GM23248 (cell line): ENCODE measurements around the gene IFNGR1. TPM values are rescaled to one million over a fixed set of nuclear protein-coding genes. Genes with fewer than 3 reads are reported as not detected.
A peak's percentile ranks its signal among the peaks of the same experiment; 100 is the strongest.

ENCODE experiments used
- DNase-seq: peaks from one replicate; pipeline ENCODE4 v3.0.0-alpha.2; 2015
- H2AFZ ChIP-seq: fragments of 200-600 bp; sonication (generic); 2 replicates; pipeline ENCODE4 v1.6.1; 2016; ENCODE audit warnings: antibody characterized with exemption
- H3F3A ChIP-seq: fragments of 200-600 bp; sonication (generic); 2 replicates; pipeline ENCODE4 v1.6.1; 2016; ENCODE audit warnings: mild to moderate bottlenecking, antibody characterized with exemption, mixed run types; ENCODE audit not compliant: insufficient read depth
- H3K27ac ChIP-seq: fragments of 200-600 bp; sonication (generic); 2 replicates; pipeline ENCODE4 v1.5.1; 2016; ENCODE audit warnings: mild to moderate bottlenecking
- H3K27me3 ChIP-seq: fragments of 200-600 bp; sonication (generic); replicated peaks from 2 replicates; pipeline ENCODE4 v1.6.1; 2016; ENCODE audit warnings: mild to moderate bottlenecking; ENCODE audit not compliant: insufficient read depth
- H3K36me3 ChIP-seq: fragments of 200-600 bp; sonication (generic); 2 replicates; pipeline ENCODE4 v1.6.1; 2016; ENCODE audit warnings: low read depth, mild to moderate bottlenecking
- H3K4me1 ChIP-seq: fragments of 200-600 bp; sonication (generic); 2 replicates; pipeline ENCODE4 v1.6.1; 2016; ENCODE audit warnings: mild to moderate bottlenecking; ENCODE audit not compliant: insufficient read depth
- H3K4me2 ChIP-seq: fragments of 200-600 bp; sonication (generic); one replicate; pipeline ENCODE4 v1.6.1; 2016; ENCODE audit warnings: mild to moderate bottlenecking; ENCODE audit not compliant: unreplicated experiment
- H3K4me3 ChIP-seq: fragments of 200-600 bp; sonication (generic); 2 replicates; pipeline ENCODE4 v1.5.1; 2016; ENCODE audit warnings: mild to moderate bottlenecking
- H3K79me2 ChIP-seq: fragments of 200-600 bp; sonication (generic); 2 replicates; pipeline ENCODE4 v1.6.1; 2016; ENCODE audit warnings: mild to moderate bottlenecking; ENCODE audit not compliant: insufficient read depth
- H3K9ac ChIP-seq: fragments of 200-600 bp; sonication (generic); 2 replicates; pipeline ENCODE4 v1.6.1; 2016; ENCODE audit warnings: mild to moderate bottlenecking
- H3K9me2 ChIP-seq: fragments of 200-600 bp; sonication (generic); 2 replicates; pipeline ENCODE4 v1.6.1; 2016; ENCODE audit warnings: mixed run types, mild to moderate bottlenecking, moderate library complexity; ENCODE audit not compliant: insufficient read depth
- H3K9me3 ChIP-seq: fragments of 200-600 bp; sonication (generic); one replicate; pipeline ENCODE4 v1.6.1; 2017; ENCODE audit warnings: low read depth
- H4K20me1 ChIP-seq: fragments of 200-600 bp; sonication (generic); 2 replicates; pipeline ENCODE4 v1.6.0; 2016; ENCODE audit not compliant: insufficient read depth
- EZH2 ChIP-seq: fragments of 200-600 bp; sonication (generic); IDR thresholded peaks from 2 replicates; pipeline ENCODE4 v1.6.1; 2018; ENCODE audit warnings: antibody characterized with exemption, mild to moderate bottlenecking; ENCODE audit not compliant: insufficient read depth, poor library complexity, severe bottlenecking
- EZH2phosphoT487 ChIP-seq: fragments of 200-600 bp; sonication (generic); IDR thresholded peaks from 2 replicates; pipeline ENCODE4 v1.6.1; 2018; ENCODE audit warnings: antibody characterized with exemption, moderate library complexity, mild to moderate bottlenecking, low read depth; ENCODE audit not compliant: insufficient read depth
- WGBS, 2 experiments: methylation state at CpG; one replicate each; pipeline ENCODE4 v1.1.6; 2015 to 2017; ENCODE audit warnings: low lambda C conversion rate in 2 of 2, low coverage in 1 of 2; ENCODE audit errors: missing lambda C conversion rate in 2 of 2; 5-methylcytosine and 5-hydroxymethylcytosine counted together
- in situ Hi-C: fragments of 300-500 bp; cut with MboI; formaldehyde crosslinking; loops from 2 replicates; pipeline ENCODE4 v1.15.0; 2020
- polyA plus RNA-seq: library from polyadenylated mRNA; unstranded; fragments of >200 nt; fragmentation: Nextera tagmentation; extraction: Ambion mirVana; gene quantifications from 2 replicates; pipeline ENCODE4 v1.2.1, GENCODE V29; 2016
- total RNA-seq: library from RNA; depleted of rRNA; stranded (reverse); fragments of >200 nt; shearing (Covaris generic); gene quantifications from 2 replicates; pipeline ENCODE4 v1.2.3, GENCODE V29; 2014

Gene IFNGR1
- total and polyA plus RNA-seq, 2 experiments from 2014 or later = 58.8 to 61.6 TPM

GRCh38 chr6:137166247-137167098 is 52.7 kb downstream of the IFNGR1 start:
- Histone ChIP-seq H2AFZ (no peak overlapping the region), H3K27me3 (peaks cover 6% of the 10 kb centered on the region; the same call in 1 of the 2 replicates), H3K9me2 (no peaks in the 10 kb centered on the region), H3F3A (no peaks in the 10 kb centered on the region), H4K20me1 (no peaks in the 10 kb centered on the region), H3K9me3 (no peaks in the 10 kb centered on the region), H3K79me2 (no peaks in the 10 kb centered on the region), H3K4me3 (no peak overlapping the region), H3K36me3 (no peaks in the 10 kb centered on the region), H3K4me2 (no peak overlapping the region), H3K4me1 (no peaks in the 10 kb centered on the region), H3K9ac (no peak overlapping the region), H3K27ac (no peak overlapping the region)
- no peak for TF ChIP-seq EZH2phosphoT487
- no peak for TF ChIP-seq EZH2
- in situ Hi-C loops = no loop called here
- DNase-seq = no peak
- 50 to 57% methylated on average over 8 of the region's 8 CpGs for WGBS, 2 experiments

- peak; percentile 55 for DNase-seq
Measured at GRCh38 chr6:137165375-137166246, 53.6 kb downstream of the IFNGR1 start.

GRCh38 chr6:137163732-137164318 is 55.4 kb downstream of the IFNGR1 start:
- no peaks in the 10 kb centered on the region for H3K4me1 ChIP-seq

More at GRCh38 chr6:137165375-137166246, 53.6 kb downstream of the IFNGR1 start:
- in situ Hi-C loops = no loop called here
- Histone ChIP-seq H3K9me2 (no peaks in the 10 kb centered on the region), H4K20me1 (no peaks in the 10 kb centered on the region), H3K9ac (no peak overlapping the region), H3K4me1 (no peaks in the 10 kb centered on the region), H2AFZ (no peak overlapping the region), H3K4me2 (no peak overlapping the region), H3K36me3 (no peaks in the 10 kb centered on the region), H3F3A (no peaks in the 10 kb centered on the region), H3K27me3 (peaks cover 7% of the 10 kb centered on the region; the same call in 1 of the 2 replicates), H3K79me2 (no peaks in the 10 kb centered on the region), H3K27ac (no peak overlapping the region), H3K9me3 (no peaks in the 10 kb centered on the region), H3K4me3 (no peak overlapping the region)
- TF ChIP-seq EZH2phosphoT487 (no peak), EZH2 (no peak)
- WGBS, 2 experiments = 57% methylated on average over 9 of the region's 9 CpGs

GRCh38 chr6:137162692-137163306 is 56.4 kb downstream of the IFNGR1 start:
- Histone ChIP-seq H3K79me2 (no peaks in the 10 kb centered on the region), H3K27ac (no peak overlapping the region), H3F3A (0 out of 2 replicates have a peak, but pooled peaks cover 5% of the 10 kb centered on the region), H3K9ac (no peak overlapping the region), H3K36me3 (no peaks in the 10 kb centered on the region), H4K20me1 (no peaks in the 10 kb centered on the region), H3K4me2 (no peak overlapping the region), H2AFZ (no peak overlapping the region), H3K9me3 (no peaks in the 10 kb centered on the region), H3K27me3 (peaks cover 13% of the 10 kb centered on the region; the same call in 1 of the 2 replicates), H3K4me1 (no peaks in the 10 kb centered on the region), H3K9me2 (no peaks in the 10 kb centered on the region), H3K4me3 (no peak overlapping the region)
- TF ChIP-seq EZH2 (no peak), EZH2phosphoT487 (no peak)
- DNase-seq = no peak
- in situ Hi-C loops = no loop called here
- 22 to 30% methylated on average over 3 of the region's 3 CpGs for WGBS, 2 experiments

More at GRCh38 chr6:137163732-137164318, 55.4 kb downstream of the IFNGR1 start:
- no peak overlapping the region for H3K4me3 ChIP-seq
- no peak for DNase-seq
- no peak overlapping the region for H3K9ac ChIP-seq
- H3K79me2 ChIP-seq = no peaks in the 10 kb centered on the region
- H3K9me2 ChIP-seq = no peaks in the 10 kb centered on the region
- in situ Hi-C loops = no loop called here
- no peaks in the 10 kb centered on the region for H3K36me3 ChIP-seq
- H3F3A ChIP-seq = 0 out of 2 replicates have a peak, but pooled peaks cover 5% of the 10 kb centered on the region
- 63 to 69% methylated on average over 12 of the region's 12 CpGs for WGBS, 2 experiments
- no peak overlapping the region for H3K27ac ChIP-seq
- no peak overlapping the region for H3K4me2 ChIP-seq
- H3K9me3 ChIP-seq = no peaks in the 10 kb centered on the region
- TF ChIP-seq EZH2phosphoT487 (no peak), EZH2 (no peak)
- no peaks in the 10 kb centered on the region for H4K20me1 ChIP-seq
- no peak overlapping the region for H2AFZ ChIP-seq
- peaks cover 9% of the 10 kb centered on the region; the same call in 1 of the 2 replicates for H3K27me3 ChIP-seq
